ENCODE measurements around the gene ZBTB46. TPM values are rescaled to one million over a fixed set of nuclear protein-coding genes. Genes with fewer than 3 reads are reported as not detected.
"Not testable (repeated sequence)": the region's sequence is repeated elsewhere in the genome, so short reads cannot be mapped to it uniquely, and the experiment has no call there.

The ZBTB46 gene
- 2.5 and 3.2 TPM in 2 replicates for total RNA-seq (2022)
- percentile 28 among the genes with signal in this experiment for Bru-seq, nascent RNA
- BruChase-seq, experiment 1, labeled RNA remaining after a 6-hour chase: percentile 34 among the genes with signal in this experiment
- BruChase-seq, experiment 2, labeled RNA remaining after a 2-hour chase: percentile 34 among the genes with signal in this experiment
- long read RNA-seq, partial matches to known transcripts: 0 of 2 reads
- long read RNA-seq, other reads (novel, unspliced or antisense): 2 of 2 reads

- Mint-ChIP-seq H3K36me3 (ENCODE audit: insufficient read depth, unreplicated experiment) (peaks cover 35% of the 10 kb centered on the region), H3K4me3 (ENCODE audit: low read depth, unreplicated experiment) (peak within 1 kb of the TSS; percentile 64), H3K9me3 (ENCODE audit: low read depth, unreplicated experiment) (no peaks in the 10 kb centered on the region), H3K4me1 (ENCODE audit: low read depth, unreplicated experiment) (peaks cover 26% of the 10 kb centered on the region), H3K27me3 (ENCODE audit: unreplicated experiment) (peaks cover 71% of the 10 kb centered on the region), H3K27ac (ENCODE audit: unreplicated experiment) (peak within 1 kb of the TSS; percentile 51)
- no peak for TF ChIP-seq CTCF (IDR thresholded peaks at IDR 0.05; ENCODE audit: unreplicated experiment)
- CTCF ChIA-PET: no interaction called here
- DNase-seq: peak; percentile 84
- no TSS peak for BruUV-seq (replicated peaks)
- intact Hi-C loops (cut with micrococcal nuclease; ENCODE audit: unreplicated experiment): no loop called here
Observed at GRCh38 chr20:63830841-63831588, at the start of gene ZBTB46. Gene ZBTB46, minus strand, starts transcription at chr20:63831264. Its CDS starts 40,507 bp downstream, at chr20:63790757.

- Mint-ChIP-seq H3K27ac (ENCODE audit: unreplicated experiment) (no peak overlapping the region), H3K4me3 (ENCODE audit: low read depth, unreplicated experiment) (no peak overlapping the region), H3K9me3 (ENCODE audit: low read depth, unreplicated experiment) (no peaks in the 10 kb centered on the region), H3K36me3 (ENCODE audit: insufficient read depth, unreplicated experiment) (peaks cover 86% of the 10 kb centered on the region), H3K4me1 (ENCODE audit: low read depth, unreplicated experiment) (no peaks in the 10 kb centered on the region), H3K27me3 (ENCODE audit: unreplicated experiment) (no peaks in the 10 kb centered on the region)
- CTCF ChIA-PET: interaction anchor here (1.3 kb wide), 1 partner anchor 15 kb away, joined by 3 read pairs; no protein-coding TSS in a partner anchor
- DNase-seq: no peak
- intact Hi-C loops (cut with micrococcal nuclease; ENCODE audit: unreplicated experiment): no loop called here
- TF ChIP-seq CTCF (IDR thresholded peaks at IDR 0.05; ENCODE audit: unreplicated experiment): no peak
- no TSS peak for BruUV-seq (replicated peaks)
Observed at GRCh38 chr20:63878899-63879663, 48.0 kb upstream of the ZBTB46 start.

GRCh38 chr20:63877755-63878470 lies 46.8 kb upstream of the ZBTB46 start:
- Mint-ChIP-seq H3K4me1 (ENCODE audit: low read depth, unreplicated experiment) (peaks cover 6% of the 10 kb centered on the region), H3K4me3 (ENCODE audit: low read depth, unreplicated experiment) (no peak overlapping the region), H3K36me3 (ENCODE audit: insufficient read depth, unreplicated experiment) (peaks cover 86% of the 10 kb centered on the region), H3K27me3 (ENCODE audit: unreplicated experiment) (no peaks in the 10 kb centered on the region), H3K9me3 (ENCODE audit: low read depth, unreplicated experiment) (no peaks in the 10 kb centered on the region), H3K27ac (ENCODE audit: unreplicated experiment) (no peak overlapping the region)
- no peak for TF ChIP-seq CTCF (IDR thresholded peaks at IDR 0.05; ENCODE audit: unreplicated experiment)
- BruUV-seq (replicated peaks): no TSS peak
- no peak for DNase-seq
- intact Hi-C loops (cut with micrococcal nuclease; ENCODE audit: unreplicated experiment): no loop called here
- CTCF ChIA-PET: interaction anchor here (1.3 kb wide), 1 partner anchor 14 kb away, joined by 3 read pairs; no protein-coding TSS in a partner anchor

GRCh38 chr20:63876489-63877036 lies 45.5 kb upstream of the ZBTB46 start:
- Mint-ChIP-seq H3K36me3 (ENCODE audit: insufficient read depth, unreplicated experiment) (peaks cover 86% of the 10 kb centered on the region), H3K9me3 (ENCODE audit: low read depth, unreplicated experiment) (no peaks in the 10 kb centered on the region)

GRCh38 chr20:63874241-63874640 lies 43.2 kb upstream of the ZBTB46 start:
- H3K27ac Mint-ChIP-seq (ENCODE audit: unreplicated experiment); H3K27me3 Mint-ChIP-seq (ENCODE audit: unreplicated experiment); H3K4me1 Mint-ChIP-seq (ENCODE audit: low read depth, unreplicated experiment); BruUV-seq (replicated peaks); DNase-seq; H3K9me3 Mint-ChIP-seq (ENCODE audit: low read depth, unreplicated experiment); CTCF ChIA-PET; intact Hi-C loops (cut with micrococcal nuclease; ENCODE audit: unreplicated experiment); H3K4me3 Mint-ChIP-seq (ENCODE audit: low read depth, unreplicated experiment): not testable (repeated sequence)
- peaks cover 96% of the 10 kb centered on the region for H3K36me3 Mint-ChIP-seq (ENCODE audit: insufficient read depth, unreplicated experiment)

More at GRCh38 chr20:63876489-63877036, 45.5 kb upstream of the ZBTB46 start:
- intact Hi-C loops (cut with micrococcal nuclease; ENCODE audit: unreplicated experiment): no loop called here
- H3K4me1 Mint-ChIP-seq (ENCODE audit: low read depth, unreplicated experiment): peaks cover 6% of the 10 kb centered on the region
- no peaks in the 10 kb centered on the region for H3K27me3 Mint-ChIP-seq (ENCODE audit: unreplicated experiment)
- no peak overlapping the region for H3K4me3 Mint-ChIP-seq (ENCODE audit: low read depth, unreplicated experiment)
- no peak for TF ChIP-seq CTCF (IDR thresholded peaks at IDR 0.05; ENCODE audit: unreplicated experiment)
- no peak for DNase-seq
- no peak overlapping the region for H3K27ac Mint-ChIP-seq (ENCODE audit: unreplicated experiment)
- BruUV-seq (replicated peaks): no TSS peak
- CTCF ChIA-PET: no interaction called here

All from Calu3 (cell line).